SK-N-SH treated with all-trans-retinoic acid at 6 μM for 48 hours (cell line): ENCODE measurements around the gene MCAT.

Experiments used
- ATAC-seq: fragments of 200-7000 bp; cut with Tn5 transposase; 3 replicates; pipeline ENCODE4 v1.9.1; 2020; ENCODE audit warnings: mild to moderate bottlenecking, moderate library complexity
- ARNTL ChIP-seq: fragments of 450-650 bp; formaldehyde crosslinking; IDR thresholded peaks from 2 replicates; pipeline ENCODE4 v1.5.0; 2020; ENCODE audit warnings: low read depth, mild to moderate bottlenecking, moderate library complexity, borderline replicate concordance
- CREB5 ChIP-seq: fragments of 250-450 bp; sonication (Bioruptor Pico); IDR thresholded peaks from 2 replicates; pipeline ENCODE4 v1.5.1; 2020; ENCODE audit warnings: low read depth, mild to moderate bottlenecking, moderate library complexity
- CSRNP3 ChIP-seq: fragments of 250-450 bp; sonication (Bioruptor Pico); IDR thresholded peaks from 2 replicates; pipeline ENCODE4 v1.5.1; 2021; ENCODE audit warnings: mild to moderate bottlenecking, moderate library complexity
- GLIS3 ChIP-seq: fragments of 250-450 bp; sonication (Bioruptor Pico); IDR thresholded peaks from 2 replicates; pipeline ENCODE4 v1.5.0; 2020; ENCODE audit warnings: mild to moderate bottlenecking, moderate library complexity
- ISL1 ChIP-seq: fragments of 250-450 bp; sonication (Bioruptor Pico); IDR thresholded peaks from 2 replicates; pipeline ENCODE4 v2.1.2; 2022; ENCODE audit warnings: mild to moderate bottlenecking, moderate library complexity
- OSR1 ChIP-seq: fragments of 250-450 bp; sonication (Bioruptor Pico); IDR thresholded peaks from 2 replicates; pipeline ENCODE4 v1.8.0; 2022; ENCODE audit warnings: moderate library complexity, mild to moderate bottlenecking, inconsistent platforms
- PATZ1 ChIP-seq: fragments of 250-450 bp; sonication (Bioruptor Pico); IDR thresholded peaks from 2 replicates; pipeline ENCODE4 v1.8.0; 2020; ENCODE audit warnings: mild to moderate bottlenecking, moderate library complexity, borderline replicate concordance
- POU6F1 ChIP-seq: fragments of 250-450 bp; sonication (Bioruptor Pico); IDR thresholded peaks from 2 replicates; pipeline ENCODE4 v1.8.0; 2021; ENCODE audit warnings: low read depth, mild to moderate bottlenecking, moderate library complexity, borderline replicate concordance
- PPARA ChIP-seq: fragments of 250-450 bp; sonication (Bioruptor Pico); IDR thresholded peaks from 2 replicates; pipeline ENCODE4 v1.5.0; 2020; ENCODE audit warnings: mild to moderate bottlenecking, borderline replicate concordance
- RARB ChIP-seq: fragments of 250-450 bp; sonication (Bioruptor Pico); IDR thresholded peaks from 2 replicates; pipeline ENCODE4 v1.8.0; 2021; ENCODE audit warnings: mild to moderate bottlenecking, moderate library complexity
- TCF4 ChIP-seq: fragments of 250-450 bp; sonication (Bioruptor Pico); IDR thresholded peaks from 2 replicates; pipeline ENCODE4 v1.8.0; 2021; ENCODE audit warnings: mild to moderate bottlenecking, moderate library complexity, borderline replicate concordance
- TOX ChIP-seq: fragments of 250-450 bp; sonication (Bioruptor Pico); IDR thresholded peaks from 2 replicates; pipeline ENCODE4 v1.8.0; 2021; ENCODE audit warnings: mild to moderate bottlenecking, moderate library complexity, borderline replicate concordance
- ZC3H10 ChIP-seq: fragments of 250-450 bp; sonication (Bioruptor Pico); IDR thresholded peaks from 2 replicates; pipeline ENCODE4 v1.5.1; 2021; ENCODE audit warnings: mild to moderate bottlenecking, moderate library complexity
- ZFP3 ChIP-seq: fragments of 250-450 bp; sonication (Bioruptor Pico); IDR thresholded peaks from 2 replicates; pipeline ENCODE4 v1.5.0; 2020; ENCODE audit warnings: mild to moderate bottlenecking, moderate library complexity
- ZNF565 ChIP-seq: fragments of 450-650 bp; formaldehyde crosslinking; conservative IDR thresholded peaks from 2 replicates; pipeline ENCODE4 v1.5.0; 2020; ENCODE audit warnings: low read depth, mild to moderate bottlenecking, moderate library complexity
- ZNF8 ChIP-seq: fragments of 450-650 bp; formaldehyde crosslinking; IDR thresholded peaks from 2 replicates; pipeline ENCODE4 v1.5.0; 2020; ENCODE audit warnings: mild to moderate bottlenecking, moderate library complexity

MCAT gene

GRCh38 chr22:43100225-43100624 lies 43.0 kb downstream of the MCAT start:
- TF ChIP-seq CREB5 (CRISPR knock-in tag): no peak
- no peak for TF ChIP-seq ZNF8 (CRISPR knock-in tag)
- TF ChIP-seq TOX (CRISPR knock-in tag): no peak
- TF ChIP-seq ZNF565 (CRISPR knock-in tag): no peak
- TF ChIP-seq POU6F1 (CRISPR knock-in tag): no peak
- TF ChIP-seq CSRNP3: no peak
- no peak for TF ChIP-seq ISL1 (CRISPR knock-in tag)
- TF ChIP-seq ARNTL (CRISPR knock-in tag): no peak
- no peak for TF ChIP-seq RARB (CRISPR knock-in tag)
- no peak for TF ChIP-seq ZFP3 (CRISPR knock-in tag)
- TF ChIP-seq GLIS3 (CRISPR knock-in tag): no peak
- no peak for TF ChIP-seq ZC3H10 (CRISPR knock-in tag)
- TF ChIP-seq, all 23 proteins: peak for 0
- no peak for ATAC-seq

- no peak for ATAC-seq
- TF ChIP-seq CSRNP3 (no peak), OSR1 (no peak), RARB (CRISPR knock-in tag) (no peak)
These were observed 44.1 kb downstream of the MCAT start for GRCh38 chr22:43099095-43099494.

GRCh38 chr22:43098356-43098755 lies 44.8 kb downstream of the MCAT start:
- ATAC-seq: no peak
- TF ChIP-seq OSR1 (no peak), ISL1 (CRISPR knock-in tag) (no peak), POU6F1 (CRISPR knock-in tag) (no peak), CSRNP3 (no peak)

GRCh38 chr22:43096420-43096819 lies 46.8 kb downstream of the MCAT start:
- TF ChIP-seq PPARA (CRISPR knock-in tag): no peak
- no peak for TF ChIP-seq TCF4 (CRISPR knock-in tag)
- TF ChIP-seq PATZ1: no peak
- ATAC-seq: no peak
